Inflammatory macrophage (primary cell): ENCODE results near the gene RPL15.

Source experiments
- DNase-seq, 2 donors: peaks; one replicate each; pipeline ENCODE4 v3.0.0-alpha.2; 2020 to 2022

RPL15 gene

GRCh38 chr3:23932571-23932970 is 15.6 kb downstream of the RPL15 start:
- DNase-seq, result peak; percentile 28 to 52

DNA sequence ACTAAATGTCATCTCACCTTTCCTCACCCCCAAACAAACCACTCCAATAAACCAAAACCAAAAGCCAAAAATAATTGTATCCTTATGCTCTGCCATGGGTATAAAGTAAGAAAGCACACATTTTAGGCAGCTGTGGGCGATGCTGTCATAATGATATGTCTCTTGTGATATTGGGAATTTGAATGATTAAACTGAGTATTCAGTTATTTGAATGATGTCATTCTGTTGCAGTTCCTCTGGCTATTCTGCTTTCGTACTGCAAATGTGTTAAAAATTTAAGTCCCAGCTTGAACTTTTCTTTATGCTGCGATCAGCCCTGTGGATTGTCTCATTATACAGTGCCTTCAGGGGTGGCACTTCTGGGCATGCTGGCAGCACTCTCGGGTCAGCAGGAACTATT is 17.3 kb downstream of the RPL15 start:
- DNase-seq, result no peak

DNA sequence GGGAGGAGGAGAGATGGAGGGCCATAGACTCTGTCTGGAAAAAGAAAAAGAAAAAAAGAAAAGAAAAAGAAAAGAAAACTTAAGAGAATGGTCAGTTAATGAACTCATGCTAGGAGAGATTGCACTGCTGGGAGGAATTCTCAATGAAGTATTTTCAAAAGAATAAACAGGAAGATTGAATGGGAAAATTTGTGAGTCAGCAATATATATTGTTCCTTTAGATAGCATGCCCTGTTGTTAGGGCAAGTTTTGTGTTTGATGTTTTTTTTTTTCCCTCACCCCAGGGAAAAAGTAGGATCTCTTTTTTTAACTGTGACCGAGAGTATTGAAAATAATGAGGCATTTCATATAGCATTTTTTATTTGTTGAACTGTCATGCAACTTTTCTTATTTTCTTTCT is 20.4 kb downstream of the RPL15 start:
- DNase-seq, result no peak

DNA sequence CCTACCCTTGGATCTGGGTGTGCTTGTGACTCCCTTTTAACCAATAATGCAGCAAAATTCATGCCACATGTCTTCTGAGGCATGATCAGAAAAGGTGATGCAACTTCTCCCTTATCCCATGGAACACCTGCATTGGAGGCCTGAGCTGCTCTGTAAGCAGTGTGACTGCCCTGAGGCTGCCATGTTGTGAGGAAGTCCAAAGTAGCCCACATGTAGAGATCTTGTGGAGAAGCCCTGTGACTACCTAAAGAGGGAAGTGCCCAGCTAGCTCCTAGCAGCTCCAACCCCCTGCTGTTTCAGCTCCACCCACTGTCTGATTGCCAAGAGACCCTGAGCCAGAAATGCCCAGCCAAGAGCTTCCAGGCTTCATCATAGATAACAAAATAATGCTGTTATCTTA is 21.8 kb downstream of the RPL15 start:
- DNase-seq, result peak in 1 of 2 donors; percentile 53

DNA sequence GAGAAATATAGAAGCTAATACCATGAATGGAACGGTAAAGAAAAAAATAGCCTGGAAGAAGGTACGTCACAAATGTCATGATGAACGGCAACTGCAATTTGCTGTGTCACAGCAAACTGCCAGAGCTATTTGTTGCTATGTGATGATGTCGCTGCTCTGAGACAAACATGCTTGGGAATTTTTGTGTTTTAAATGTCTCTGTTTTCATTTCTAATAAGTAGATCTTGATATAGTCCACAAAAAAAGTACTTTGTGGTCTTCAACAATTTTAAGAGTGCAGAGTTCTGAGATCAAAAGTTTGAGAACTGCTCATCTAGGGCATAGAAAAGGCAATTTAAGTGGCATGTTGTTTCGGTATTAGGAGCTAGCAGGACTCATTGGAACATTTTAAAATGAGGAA is 23.8 kb downstream of the RPL15 start:
- no peak for DNase-seq

DNA sequence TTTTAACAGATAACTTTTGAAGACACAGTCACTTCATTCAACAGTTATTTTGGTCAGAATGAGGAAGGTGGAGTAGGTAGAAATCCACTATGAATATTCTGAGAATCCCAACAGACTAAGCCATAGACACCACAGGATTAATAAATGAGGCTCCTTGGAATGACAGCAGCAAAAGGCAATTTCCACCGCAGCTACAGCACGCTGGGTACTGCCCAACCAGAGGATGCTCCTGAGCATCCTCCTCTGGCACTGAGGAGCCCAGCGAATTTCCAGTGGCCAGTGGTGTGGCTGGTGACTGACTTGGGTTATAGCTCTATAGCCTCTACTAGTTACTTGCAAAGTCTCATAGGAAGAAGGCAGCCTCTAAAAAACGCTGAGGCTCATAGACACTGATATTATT is 24.5 kb downstream of the RPL15 start:
- no peak for DNase-seq

DNA sequence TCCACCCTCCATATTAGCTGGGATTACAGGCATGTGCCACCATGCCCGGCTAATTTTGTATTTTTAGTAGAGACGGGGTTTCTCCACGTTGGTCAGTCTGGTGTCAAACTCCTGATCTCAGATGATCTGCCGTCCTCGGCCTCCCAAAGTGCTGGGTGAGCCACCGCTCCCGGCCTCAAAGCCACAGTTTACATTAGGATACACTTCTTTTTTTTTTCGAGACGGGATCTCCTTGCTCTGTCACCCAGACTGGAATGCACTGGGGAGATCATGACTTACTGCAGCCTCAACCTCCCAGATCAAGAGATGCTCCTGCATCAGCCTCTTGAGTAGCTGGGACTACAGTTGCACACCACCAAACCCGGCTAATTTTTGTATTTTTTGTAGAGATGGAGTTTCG is 25.6 kb downstream of the RPL15 start:
- no peak for DNase-seq

DNA sequence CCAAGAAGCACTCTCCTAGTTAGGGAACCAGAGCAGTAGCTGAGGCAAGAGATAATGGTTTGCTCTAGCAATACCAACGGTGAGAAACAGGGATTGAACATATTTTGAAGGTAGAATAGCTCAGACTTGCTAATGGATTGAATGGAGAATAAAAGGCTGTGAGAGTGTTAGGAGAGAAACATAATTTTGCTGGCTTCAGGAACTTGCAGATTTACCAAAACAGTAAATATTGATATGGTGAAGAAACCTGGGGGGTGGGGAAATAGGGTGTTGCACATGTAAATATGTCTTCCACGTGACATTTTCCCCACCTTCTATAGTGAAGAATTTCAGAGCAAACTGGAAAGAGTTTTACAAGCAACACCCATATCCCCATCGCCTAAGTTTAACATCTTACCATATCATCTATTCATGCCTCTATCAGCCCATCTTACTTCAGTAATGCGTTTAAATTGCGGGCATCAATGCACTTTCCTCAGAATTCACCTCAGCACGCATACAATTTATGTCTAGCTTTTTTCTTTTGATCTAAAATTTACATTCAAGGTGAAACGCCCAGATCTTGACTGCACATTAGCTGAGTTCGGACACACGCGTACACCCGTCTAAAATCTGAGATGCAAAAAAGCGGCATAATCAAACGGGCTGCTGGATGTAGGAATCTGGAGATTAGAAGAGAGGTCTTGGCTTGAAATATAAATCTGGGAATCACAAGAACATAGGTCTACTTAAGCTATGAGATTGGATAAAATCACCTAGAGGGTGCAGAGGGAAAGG is 27.3 kb downstream of the RPL15 start:
- DNase-seq, result no peak

DNA sequence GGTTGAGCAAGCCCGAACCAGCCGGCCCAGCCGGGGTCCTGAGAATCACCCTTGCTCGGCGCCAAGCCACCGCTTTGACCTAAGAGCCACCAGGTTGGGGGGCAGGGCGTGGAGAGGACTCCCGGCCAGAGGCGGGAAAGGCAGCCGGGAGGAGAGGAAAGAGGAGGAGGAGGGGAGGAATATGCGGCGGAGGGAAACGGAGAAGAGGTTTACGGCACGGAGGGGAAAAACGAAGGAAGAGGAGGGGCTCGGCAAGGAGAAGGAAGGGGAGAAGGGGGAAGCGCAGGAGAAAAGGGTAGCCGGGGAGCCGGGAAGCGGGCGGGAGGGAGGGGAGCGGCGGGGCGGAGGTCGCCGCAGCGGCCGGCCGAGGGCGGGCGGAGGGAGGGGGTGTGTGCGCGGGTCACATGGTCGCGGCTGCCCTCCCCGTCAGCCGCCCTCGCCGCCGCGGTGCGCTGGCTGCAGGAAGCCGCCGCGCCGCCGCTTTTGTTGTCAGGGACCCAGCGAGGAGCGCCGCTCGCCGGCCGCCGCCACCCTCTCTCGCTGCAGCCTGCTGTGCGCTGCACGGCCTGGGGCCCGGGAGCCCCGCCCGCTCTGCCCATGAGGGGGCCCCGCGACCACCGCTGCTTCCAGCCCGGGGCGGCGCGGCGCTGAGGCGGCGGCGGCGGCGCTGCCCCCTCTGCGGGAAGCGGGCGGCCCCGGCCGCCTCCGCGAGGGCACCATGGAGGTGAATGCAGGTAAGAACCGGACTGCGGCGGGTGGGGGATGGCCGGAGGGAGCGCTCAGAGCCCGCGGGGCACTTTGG is 28.1 kb downstream of the RPL15 start, which contains the start of gene NR1D2:
TSS of gene NR1D2 (plus strand) at position 426 of the 802 bp plus-strand sequence. CDS start at position 719, 293 bp downstream.
- DNase-seq, result peak; percentile 70 to 89

- no peak for DNase-seq
Observed at GRCh38 chr3:23945663-23945912, 28.7 kb downstream of the RPL15 start.

DNA sequence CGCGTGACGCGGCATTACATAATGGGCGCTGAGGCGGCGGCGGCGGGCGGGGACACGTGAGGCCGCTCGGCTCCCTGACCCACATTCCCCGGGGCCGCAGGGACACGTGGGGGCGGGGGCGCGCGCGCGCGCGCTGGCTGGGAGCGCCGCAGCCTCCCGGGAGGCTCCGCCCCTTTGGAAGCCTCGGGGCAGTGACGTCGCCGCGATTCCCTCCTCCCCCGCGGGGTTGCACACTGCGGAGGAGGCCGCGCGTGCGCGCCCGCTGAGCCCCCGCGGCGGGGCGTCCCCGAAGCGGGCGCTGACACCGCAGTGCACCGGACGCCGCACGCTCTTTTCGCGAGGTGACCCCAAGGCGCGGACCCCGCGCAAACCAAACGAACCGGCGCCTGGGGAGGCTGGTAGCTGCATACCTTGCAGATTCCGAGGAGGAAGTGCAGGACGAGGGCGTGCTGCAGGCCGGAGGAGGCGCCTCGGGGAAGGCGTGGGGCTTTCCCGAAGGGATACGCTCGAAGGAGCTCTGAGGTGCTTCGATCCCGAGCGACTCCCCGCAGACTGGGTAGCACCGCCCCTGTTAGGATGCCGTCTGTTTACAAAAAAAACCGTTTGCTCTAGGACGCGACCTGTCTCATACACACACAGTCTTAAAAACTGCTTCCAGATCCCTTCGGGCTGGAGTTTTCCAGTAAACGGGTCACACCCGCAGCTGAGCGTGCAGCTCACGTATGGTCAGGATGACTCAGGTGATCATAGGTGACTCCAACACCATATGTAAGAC is 29.2 kb downstream of the RPL15 start:
- DNase-seq, result peak; percentile 97

DNA sequence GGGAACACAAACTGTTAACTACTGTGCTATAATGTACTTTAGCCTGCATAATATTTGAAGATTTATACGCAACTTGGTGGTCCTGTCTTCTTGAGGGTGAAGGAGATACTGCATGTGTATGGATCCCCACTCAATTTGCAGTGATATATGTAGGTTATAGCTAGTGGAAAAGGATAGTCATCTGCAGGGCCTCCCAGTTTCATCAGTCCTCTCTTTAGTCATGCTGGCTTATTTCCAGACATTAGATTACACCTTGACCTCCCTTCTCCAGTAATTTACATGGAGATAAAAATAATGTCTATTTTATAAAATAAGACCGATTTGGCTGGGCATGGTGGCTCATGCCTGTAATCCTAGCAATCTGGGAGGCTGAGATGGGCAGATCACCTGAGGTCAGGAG is 31.8 kb downstream of the RPL15 start:
- DNase-seq, result no peak

GRCh38 chr3:23949784-23950183 is 32.9 kb downstream of the RPL15 start:
- no peak for DNase-seq

DNA sequence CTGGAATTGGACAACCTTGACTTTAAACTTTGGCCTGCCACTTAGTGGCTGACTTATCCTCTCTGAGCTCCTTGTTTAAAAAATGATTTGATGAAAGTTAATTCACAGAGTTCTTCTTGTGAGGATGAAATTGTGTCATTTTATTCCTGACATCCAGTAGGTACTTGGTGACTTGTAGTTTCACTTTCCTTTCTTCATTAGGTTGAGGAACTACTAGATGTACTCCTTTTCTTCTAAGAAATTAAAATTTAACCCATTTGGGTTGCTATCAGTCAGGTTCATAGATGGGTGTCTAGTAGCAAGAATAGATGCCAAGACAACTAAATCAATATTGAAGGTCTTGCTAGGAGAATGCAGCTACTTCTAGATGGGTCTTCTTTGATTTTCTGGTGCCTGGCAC is 33.4 kb downstream of the RPL15 start:
- no peak for DNase-seq

DNA sequence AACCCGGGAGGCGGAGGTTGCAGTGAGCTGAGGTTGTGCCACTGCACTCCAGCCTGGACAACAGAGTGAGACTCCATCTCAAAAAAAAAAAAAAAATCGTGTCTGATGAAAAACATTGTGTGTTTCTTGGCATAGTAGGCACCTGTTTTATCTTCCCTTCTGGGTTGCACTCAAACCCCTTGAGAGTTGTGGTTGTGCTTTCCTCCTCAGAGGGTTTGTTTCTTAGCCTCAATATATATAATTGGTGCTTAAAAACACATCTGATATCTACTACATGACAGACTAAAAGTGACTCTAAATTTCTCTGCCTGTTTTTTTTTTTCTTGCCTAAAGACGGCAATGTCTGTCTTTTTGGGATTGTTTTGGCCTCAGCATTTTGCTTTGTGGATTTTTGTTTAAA is 35.7 kb downstream of the RPL15 start:
- DNase-seq, result no peak

- no peak for DNase-seq
Observed at GRCh38 chr3:23953523-23953922, 36.6 kb downstream of the RPL15 start.

DNA sequence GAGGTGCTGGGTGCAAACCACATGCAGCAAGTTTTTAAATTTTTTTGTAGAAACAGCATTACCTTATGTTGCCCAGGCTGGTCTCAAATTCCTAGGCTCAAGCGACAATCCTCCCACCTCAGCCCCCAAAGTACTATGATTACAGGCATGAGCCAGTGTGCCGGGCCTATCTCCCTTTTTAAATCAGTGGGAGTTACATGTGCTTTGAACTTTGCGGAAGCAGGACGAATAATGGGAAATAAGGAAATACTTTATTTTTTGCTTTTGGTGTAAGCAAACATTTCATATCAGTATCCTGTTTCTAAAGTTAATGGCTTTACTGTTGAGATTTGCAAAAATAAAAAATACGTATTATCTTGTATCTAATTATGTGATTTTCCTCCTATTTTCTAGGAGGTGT is 37.2 kb downstream of the RPL15 start:
- DNase-seq, result no peak

DNA sequence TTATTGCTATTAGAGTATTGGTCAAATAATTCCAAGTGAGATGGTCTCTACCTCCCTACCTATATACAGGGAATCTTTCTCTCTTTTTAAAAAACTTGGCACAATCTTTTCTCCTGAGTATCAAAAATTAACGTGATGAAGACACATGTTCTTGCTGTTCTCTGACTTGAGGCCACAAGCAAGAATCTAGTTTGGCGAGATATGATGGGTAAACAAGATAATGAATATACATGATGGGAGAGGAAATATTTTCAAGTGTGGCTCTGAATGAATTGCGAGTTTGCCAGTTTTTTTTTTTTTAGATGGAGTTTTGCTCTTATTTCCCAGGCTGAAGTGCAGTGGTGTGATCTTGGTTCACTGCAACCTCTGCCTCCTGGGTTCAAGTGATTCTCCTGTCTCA is 39.8 kb downstream of the RPL15 start:
- no peak for DNase-seq

GRCh38 chr3:23959135-23959900 is 42.4 kb downstream of the RPL15 start:
- no peak for DNase-seq

DNA sequence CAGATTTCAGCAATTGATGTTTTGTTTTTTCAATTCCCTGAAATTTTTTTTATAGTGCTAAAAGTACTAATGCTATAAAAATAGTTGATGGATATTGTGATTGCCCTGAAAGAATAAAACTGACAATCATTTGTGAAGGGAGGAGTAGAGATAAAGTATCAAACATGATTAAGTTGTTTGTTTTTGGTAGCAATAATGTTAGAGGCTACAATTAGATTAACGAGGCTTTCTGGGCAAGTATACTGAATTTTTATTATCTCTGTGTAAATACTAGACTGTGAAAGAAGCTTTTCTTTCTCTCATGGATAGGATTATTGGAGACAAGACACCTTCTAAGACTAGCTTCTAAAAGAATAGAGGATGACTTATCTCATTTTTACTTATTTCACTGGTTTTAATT is 43.7 kb downstream of the RPL15 start:
- no peak for DNase-seq

DNA sequence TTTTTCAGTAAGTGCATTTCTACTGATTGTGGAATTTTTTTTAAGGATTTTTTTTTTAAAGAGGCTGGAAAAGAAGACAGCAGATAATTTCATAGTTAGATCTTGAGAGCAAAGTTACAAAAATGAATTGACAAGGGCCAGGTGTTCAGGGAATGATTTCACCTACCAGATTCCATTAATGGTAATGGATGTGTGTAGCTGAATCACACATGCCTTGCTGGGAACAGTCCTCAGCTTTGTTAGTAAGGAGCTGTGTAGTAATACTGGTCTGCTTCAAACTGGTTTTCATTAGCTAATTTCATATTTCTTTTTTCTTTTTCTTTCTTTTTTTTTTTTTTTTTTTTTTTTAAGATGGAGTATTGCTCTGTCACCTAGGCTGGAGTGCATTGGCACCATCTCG is 44.1 kb downstream of the RPL15 start:
- no peak for DNase-seq

DNA sequence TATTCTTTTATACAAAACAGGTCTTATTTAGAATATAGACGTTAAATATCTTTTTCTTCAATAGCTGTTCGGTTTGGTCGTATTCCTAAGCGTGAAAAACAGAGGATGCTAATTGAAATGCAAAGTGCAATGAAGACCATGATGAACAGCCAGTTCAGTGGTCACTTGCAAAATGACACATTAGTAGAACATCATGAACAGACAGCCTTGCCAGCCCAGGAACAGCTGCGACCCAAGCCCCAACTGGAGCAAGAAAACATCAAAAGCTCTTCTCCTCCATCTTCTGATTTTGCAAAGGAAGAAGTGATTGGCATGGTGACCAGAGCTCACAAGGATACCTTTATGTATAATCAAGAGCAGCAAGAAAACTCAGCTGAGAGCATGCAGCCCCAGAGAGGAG is 45.0 kb downstream of the RPL15 start:
- no peak for DNase-seq
